ENCODE measurements around the gene NAIF1.
A peak's percentile ranks its signal among the peaks of the same experiment; 100 is the strongest.

The NAIF1 gene

DNA sequence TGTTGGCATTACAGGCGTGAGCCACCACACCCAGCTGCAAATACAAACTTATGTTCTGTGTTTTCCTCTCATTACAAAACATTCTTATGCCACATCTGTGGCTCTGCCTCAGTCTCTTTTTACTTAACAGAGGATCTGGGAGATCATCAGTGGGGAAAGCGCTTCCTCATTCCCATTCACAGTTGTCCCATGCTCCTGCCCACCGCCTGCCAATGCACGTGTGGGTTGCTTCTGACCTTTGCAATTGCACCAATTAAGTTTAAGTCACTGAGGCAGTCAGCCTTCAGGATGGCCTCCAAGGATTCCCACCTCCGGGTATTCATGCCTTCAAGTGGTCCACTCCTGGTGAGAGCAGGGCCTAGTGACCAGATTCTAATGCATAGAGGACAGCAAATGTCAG is 51.4 kb downstream of the NAIF1 start:
- Mint-ChIP-seq H3K36me3 (ENCODE audit: low read depth) (no peaks in the 10 kb centered on the region), H3K4me3 (no peak overlapping the region), H3K4me1 (peaks cover 8% of the 10 kb centered on the region), H3K27me3 (ENCODE audit: low read depth) (peaks cover 9% of the 10 kb centered on the region), H3K27ac (peak overlapping the region in 1 of 3 experiments; percentile 37), H3K9me3 (no peaks in the 10 kb centered on the region)
- TF ChIP-seq, protein P1, sequence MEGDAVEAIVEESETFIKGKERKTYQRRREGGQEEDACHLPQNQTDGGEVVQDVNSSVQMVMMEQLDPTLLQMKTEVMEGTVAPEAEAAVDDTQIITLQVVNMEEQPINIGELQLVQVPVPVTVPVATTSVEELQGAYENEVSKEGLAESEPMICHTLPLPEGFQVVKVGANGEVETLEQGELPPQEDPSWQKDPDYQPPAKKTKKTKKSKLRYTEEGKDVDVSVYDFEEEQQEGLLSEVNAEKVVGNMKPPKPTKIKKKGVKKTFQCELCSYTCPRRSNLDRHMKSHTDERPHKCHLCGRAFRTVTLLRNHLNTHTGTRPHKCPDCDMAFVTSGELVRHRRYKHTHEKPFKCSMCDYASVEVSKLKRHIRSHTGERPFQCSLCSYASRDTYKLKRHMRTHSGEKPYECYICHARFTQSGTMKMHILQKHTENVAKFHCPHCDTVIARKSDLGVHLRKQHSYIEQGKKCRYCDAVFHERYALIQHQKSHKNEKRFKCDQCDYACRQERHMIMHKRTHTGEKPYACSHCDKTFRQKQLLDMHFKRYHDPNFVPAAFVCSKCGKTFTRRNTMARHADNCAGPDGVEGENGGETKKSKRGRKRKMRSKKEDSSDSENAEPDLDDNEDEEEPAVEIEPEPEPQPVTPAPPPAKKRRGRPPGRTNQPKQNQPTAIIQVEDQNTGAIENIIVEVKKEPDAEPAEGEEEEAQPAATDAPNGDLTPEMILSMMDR (IDR thresholded peaks at IDR 0.05; ENCODE audit: unreplicated experiment in 3 of 3): no peak
